ENCODE data around the gene RPL5.

- TF ChIP-seq CTCF (conservative IDR thresholded peaks at IDR 0.05 in 1 of 2, IDR thresholded peaks at IDR 0.05 in 1 of 2; ENCODE audit: low read depth in 1 of 2, low read length in 2 of 2) (no peak), EZH2 (IDR thresholded peaks at IDR 0.05; ENCODE audit: low read length, missing control alignments) (no peak)
Measured at GRCh38 chr1:92795166-92795565, 36.7 kb upstream of the RPL5 start.

All from fibroblast of lung (primary cell).